ENCODE results near the gene COL5A1. TPM values are rescaled to one million over a fixed set of nuclear protein-coding genes. Genes with fewer than 3 reads are reported as not detected.

The COL5A1 gene
- total RNA-seq, 2 donors from 2014 or later = 127 to 129 TPM

GRCh38 chr9:134594078-134594941 is 47.3 kb upstream of the COL5A1 start:
- ATAC-seq (ENCODE audit: insufficient number of reproducible peaks, low FRiP score, low read depth) (no peak), DNase-seq (ENCODE audit: low spot score) (no peak)
- TF ChIP-seq CTCF (IDR thresholded peaks at IDR 0.05) = no peak
- Histone ChIP-seq H3K36me3 (no peaks in the 10 kb centered on the region), H3K27ac (no peak overlapping the region), H3K4me1 (ENCODE audit: control insufficient read depth in 1 of 2, low read depth in 2 of 2) (peaks cover 8 to 10% of the 10 kb centered on the region in 2 donors), H3K9me3 (no peaks in the 10 kb centered on the region), H3K27me3 (replicated peaks; ENCODE audit: insufficient read depth) (no peaks in the 10 kb centered on the region), H3K4me3 (no peak overlapping the region)

- no peaks in the 10 kb centered on the region for H3K36me3 ChIP-seq
- no peaks in the 10 kb centered on the region for H3K9me3 ChIP-seq
- peaks cover 8 to 10% of the 10 kb centered on the region in 2 donors for H3K4me1 ChIP-seq (ENCODE audit: control insufficient read depth in 1 of 2, low read depth in 2 of 2)
- no peak overlapping the region for H3K4me3 ChIP-seq
- no peak for TF ChIP-seq CTCF (IDR thresholded peaks at IDR 0.05)
- no peak for ATAC-seq (ENCODE audit: insufficient number of reproducible peaks, low FRiP score, low read depth)
- no peaks in the 10 kb centered on the region for H3K27me3 ChIP-seq (replicated peaks; ENCODE audit: insufficient read depth)
- no peak for DNase-seq (ENCODE audit: low spot score)
- H3K27ac ChIP-seq = no peak overlapping the region
Measured at GRCh38 chr9:134595014-134595413, 46.6 kb upstream of the COL5A1 start.

GRCh38 chr9:134597041-134597913 is 44.3 kb upstream of the COL5A1 start:
- Histone ChIP-seq H3K27me3 (replicated peaks; ENCODE audit: insufficient read depth) (no peaks in the 10 kb centered on the region), H3K4me3 (no peak overlapping the region), H3K27ac (no peak overlapping the region), H3K36me3 (no peaks in the 10 kb centered on the region), H3K4me1 (ENCODE audit: control insufficient read depth in 1 of 2, low read depth in 2 of 2) (peaks cover 10 to 13% of the 10 kb centered on the region in 2 donors), H3K9me3 (no peaks in the 10 kb centered on the region)
- TF ChIP-seq CTCF (IDR thresholded peaks at IDR 0.05) = no peak
- ATAC-seq (ENCODE audit: insufficient number of reproducible peaks, low FRiP score, low read depth) = no peak
- no peak for DNase-seq (ENCODE audit: low spot score)

GRCh38 chr9:134597957-134598883 is 43.4 kb upstream of the COL5A1 start:
- no peak for DNase-seq (ENCODE audit: low spot score)

More at GRCh38 chr9:134597957-134598883, 43.4 kb upstream of the COL5A1 start:
- H3K27ac ChIP-seq = no peak overlapping the region
- H3K4me3 ChIP-seq = no peak overlapping the region
- H3K36me3 ChIP-seq = no peaks in the 10 kb centered on the region
- no peak for TF ChIP-seq CTCF (IDR thresholded peaks at IDR 0.05)
- ATAC-seq (ENCODE audit: insufficient number of reproducible peaks, low FRiP score, low read depth) = no peak
- H3K4me1 ChIP-seq (ENCODE audit: control insufficient read depth in 1 of 2, low read depth in 2 of 2) = peaks cover 11 to 16% of the 10 kb centered on the region in 2 donors
- no peaks in the 10 kb centered on the region for H3K27me3 ChIP-seq (replicated peaks; ENCODE audit: insufficient read depth)
- no peaks in the 10 kb centered on the region for H3K9me3 ChIP-seq
